H1 (cell line): ENCODE data around the gene MXRA7. TPM values are rescaled to one million over a fixed set of nuclear protein-coding genes. Genes with fewer than 3 reads are reported as not detected.

Experiments
- CTCF ChIA-PET: fragments of 300-600 bp; sonication (Branson Sonifier 250); formaldehyde crosslinking; loops from one replicate; lab custom pipeline; 2021; ENCODE audit not compliant: partially characterized antibody; lab: Charles Lee
- POLR2A ChIA-PET: fragments of 300-600 bp; sonication (Branson Sonifier 250); formaldehyde crosslinking; loops from one replicate; lab custom pipeline; 2021; ENCODE audit warnings: inconsistent platforms; ENCODE audit not compliant: partially characterized antibody; lab: Charles Lee
- DNase-seq, 2 experiments: peaks; one replicate each; pipeline versions ENCODE4 v3.0.0 to v3.0.0-alpha.2; 2010 to 2022; ENCODE audit warnings: low spot score in 2 of 2, low read depth in 1 of 2, mixed read lengths in 1 of 2
- FAIRE-seq: peaks from 2 replicates; lab custom pipeline; 2011; peaks lifted over from hg19 to GRCh38; lab: Jason Lieb, UNC
- H2AFZ ChIP-seq: 2 replicates; pipeline ENCODE4 v1.8.1; 2012; ENCODE audit warnings: low read length, inconsistent platforms
- H2AK5ac ChIP-seq: 2 replicates; pipeline ENCODE4 v1.6.1; 2013; ENCODE audit warnings: low read depth, low read length
- H2BK120ac ChIP-seq: replicated peaks from 2 replicates; pipeline ENCODE3; 2013; ENCODE audit warnings: low read depth, low read length, inconsistent platforms
- H2BK12ac ChIP-seq: 2 replicates; pipeline ENCODE4 v1.6.1; 2013; ENCODE audit warnings: low read depth, low read length
- H2BK15ac ChIP-seq: 2 replicates; pipeline ENCODE4 v1.6.1; 2013; ENCODE audit warnings: low read length
- H2BK20ac ChIP-seq: 2 replicates; pipeline ENCODE4 v1.6.1; 2013; ENCODE audit warnings: low read length
- H2BK5ac ChIP-seq: 2 replicates; pipeline ENCODE4 v1.6.1; 2013; ENCODE audit warnings: low read depth, low read length
- H3K14ac ChIP-seq: 2 replicates; pipeline ENCODE4 v1.6.1; 2013; ENCODE audit warnings: inconsistent platforms; ENCODE audit not compliant: insufficient read length
- H3K18ac ChIP-seq: 2 replicates; pipeline ENCODE4 v1.6.1; 2013; ENCODE audit warnings: low read length; ENCODE audit errors: extremely low read depth
- H3K23ac ChIP-seq: 2 replicates; pipeline ENCODE4 v1.6.1; 2013; ENCODE audit warnings: inconsistent platforms; ENCODE audit not compliant: insufficient read length
- H3K23me2 ChIP-seq: 2 replicates; pipeline ENCODE4 v1.6.1; 2013; ENCODE audit warnings: low read depth, low read length
- H3K27ac ChIP-seq: 2 replicates; pipeline ENCODE4 v1.6.1; 2011; ENCODE audit warnings: low read depth, low read length, inconsistent platforms
- H3K27me3 ChIP-seq, 4 experiments: replicated peaks in 1 of 4; 1 replicate in 1 of 4; 2 replicates in 3 of 4; pipeline versions ENCODE4 v1.6.1 to v1.8.1; 2011 to 2013; ENCODE audit warnings: low read length in 3 of 4, mild to moderate bottlenecking in 3 of 4, inconsistent platforms in 2 of 4, mixed read lengths in 2 of 4, moderate library complexity in 1 of 4; ENCODE audit not compliant: control insufficient read depth in 3 of 4, insufficient read depth in 3 of 4; ENCODE audit errors: extremely low read depth in 1 of 4
- H3K36me3 ChIP-seq, 4 experiments: 2 replicates each; pipeline versions ENCODE4 v1.6.1 to v1.8.1; 2011 to 2013; ENCODE audit warnings: mild to moderate bottlenecking in 4 of 4, low read length in 3 of 4, moderate library complexity in 2 of 4, control low read depth in 1 of 4, inconsistent platforms in 1 of 4; ENCODE audit not compliant: insufficient read depth in 4 of 4, control insufficient read depth in 2 of 4
- H3K4ac ChIP-seq: replicated peaks from 2 replicates; pipeline ENCODE3; 2013; ENCODE audit warnings: low read length, low read depth, mixed read lengths, inconsistent platforms; ENCODE audit not compliant: insufficient read length
- H3K4me1 ChIP-seq, 4 experiments: replicated peaks in 1 of 4; 1 replicate in 1 of 4; 2 replicates in 3 of 4; pipeline versions ENCODE4 v1.6.1 to v1.8.1; 2011 to 2013; ENCODE audit warnings: low read length in 3 of 4, inconsistent platforms in 2 of 4, mixed read lengths in 1 of 4; ENCODE audit not compliant: insufficient read depth in 4 of 4, control insufficient read depth in 3 of 4
- H3K4me2 ChIP-seq, 2 experiments: 2 replicates each; pipeline versions ENCODE4 v1.6.1 to v1.8.1; 2011 to 2013; ENCODE audit warnings: low read depth in 2 of 2, low read length in 2 of 2, control low read depth in 1 of 2, inconsistent platforms in 1 of 2, mild to moderate bottlenecking in 1 of 2; ENCODE audit not compliant: insufficient read depth in 1 of 2
- H3K4me3 ChIP-seq, 4 experiments: fragments of 200-600, 300-600 bp in 1 of 4; sonication (generic), shearing (Covaris generic), sonication (Bioruptor Twin) in 1 of 4; 2 replicates each; pipeline versions ENCODE4 v1.5.1 to v1.8.1; 2011 to 2016; ENCODE audit warnings: low read length in 4 of 4, low read depth in 3 of 4, control low read depth in 2 of 4, inconsistent platforms in 2 of 4, mild to moderate bottlenecking in 2 of 4, mixed read lengths in 1 of 4, moderate library complexity in 1 of 4; ENCODE audit not compliant: insufficient read depth in 2 of 4; ENCODE audit errors: extremely low read depth in 1 of 4
- H3K56ac ChIP-seq: replicated peaks from 2 replicates; pipeline ENCODE3; 2013; ENCODE audit warnings: low read depth, mild to moderate bottlenecking, mixed read lengths, low read length, inconsistent platforms; ENCODE audit not compliant: insufficient read length
- H3K79me1 ChIP-seq: 2 replicates; pipeline ENCODE4 v1.6.1; 2013; ENCODE audit warnings: low read depth, low read length, control low read depth
- H3K79me2 ChIP-seq, 2 experiments: 2 replicates each; pipeline versions ENCODE4 v1.6.1 to v1.8.1; 2012 to 2013; ENCODE audit warnings: low read length in 2 of 2, mild to moderate bottlenecking in 2 of 2, inconsistent platforms in 1 of 2; ENCODE audit not compliant: insufficient read depth in 2 of 2, control insufficient read depth in 1 of 2
- H3K9ac ChIP-seq, 4 experiments: replicated peaks in 1 of 4; 1 replicate in 1 of 4; 2 replicates in 3 of 4; pipeline versions ENCODE4 v1.6.1 to v1.8.1; 2011 to 2013; ENCODE audit warnings: low read depth in 3 of 4, low read length in 3 of 4, control low read depth in 2 of 4, mild to moderate bottlenecking in 2 of 4, moderate library complexity in 2 of 4, inconsistent platforms in 1 of 4; ENCODE audit errors: extremely low read depth in 1 of 4
- H3K9me3 ChIP-seq, 2 experiments: 2 replicates each; pipeline versions ENCODE4 v1.6.1 to v1.8.1; 2012 to 2013; ENCODE audit warnings: mild to moderate bottlenecking in 2 of 2, moderate library complexity in 2 of 2, control low read depth in 1 of 2, inconsistent platforms in 1 of 2, low read depth in 1 of 2, low read length in 1 of 2, mixed read lengths in 1 of 2; ENCODE audit not compliant: insufficient read depth in 2 of 2
- H4K20me1 ChIP-seq, 2 experiments: replicated peaks in 1 of 2; 2 replicates each; pipeline versions ENCODE3 to v1.8.1; 2011 to 2013; ENCODE audit warnings: inconsistent platforms in 2 of 2, low read length in 2 of 2, mild to moderate bottlenecking in 1 of 2; ENCODE audit not compliant: insufficient read depth in 2 of 2, control insufficient read depth in 1 of 2
- H4K5ac ChIP-seq: 2 replicates; pipeline ENCODE4 v1.6.1; 2013; ENCODE audit warnings: low read length, low read depth, mixed read lengths, inconsistent platforms; ENCODE audit not compliant: insufficient read length
- H4K8ac ChIP-seq: 2 replicates; pipeline ENCODE4 v1.8.0; 2013; ENCODE audit warnings: mild to moderate bottlenecking, moderate library complexity, low read length, inconsistent platforms; ENCODE audit not compliant: insufficient read depth; ENCODE audit errors: extremely low read depth
- H4K91ac ChIP-seq: replicated peaks from 2 replicates; pipeline ENCODE3; 2013; ENCODE audit warnings: low read length, mixed read lengths, inconsistent platforms; ENCODE audit not compliant: insufficient read length
- GTF2F1 ChIP-seq: IDR thresholded peaks from 2 replicates; pipeline ENCODE4 v1.6.1; 2012; ENCODE audit warnings: low read depth, low read length, improper control_type of control experiment, borderline replicate concordance
- JUN ChIP-seq: IDR thresholded peaks from 2 replicates; pipeline ENCODE4 v1.6.1; 2011; ENCODE audit warnings: low read depth, mild to moderate bottlenecking, improper control_type of control experiment, low read length
- POLR2A ChIP-seq, 2 experiments: IDR thresholded peaks; 1 replicate in 1 of 2; 2 replicates in 1 of 2; pipeline ENCODE4 v1.6.1; 2011; ENCODE audit warnings: low read depth in 2 of 2, low read length in 2 of 2, mild to moderate bottlenecking in 2 of 2; ENCODE audit errors: control extremely low read depth in 1 of 2
- POLR2AphosphoS5 ChIP-seq: IDR thresholded peaks from 2 replicates; pipeline ENCODE4 v1.6.1; 2011; ENCODE audit warnings: low read depth, low read length
- SP1 ChIP-seq: IDR thresholded peaks from 2 replicates; pipeline ENCODE4 v1.6.1; 2011; ENCODE audit warnings: low read depth, low read length
- TAF7 ChIP-seq: optimal IDR thresholded peaks from 2 replicates; pipeline ENCODE3; 2011; ENCODE audit warnings: low read depth, mild to moderate bottlenecking, inconsistent platforms, low read length, moderate library complexity, borderline replicate concordance
- WGBS, 2 experiments: shearing (Covaris generic) in 1 of 2; methylation state at CpG; one replicate each; pipeline versions ENCODE4 v1.1.6 to v1.1.7; 2013 to 2015; ENCODE audit warnings: low lambda C conversion rate in 2 of 2, mixed read lengths in 2 of 2, inconsistent platforms in 1 of 2, low coverage in 1 of 2, missing lambda C conversion rate in 1 of 2; ENCODE audit not compliant: insufficient replicate concordance in 2 of 2, insufficient coverage in 1 of 2, insufficient read length in 1 of 2; ENCODE audit errors: extremely low coverage in 1 of 2, missing lambda C conversion rate in 1 of 2; 5-methylcytosine and 5-hydroxymethylcytosine counted together
- polyA plus RNA-seq, 7 experiments: library from polyadenylated mRNA; depleted of rRNA in 3 of 7; stranded (reverse) in 5 of 7; unstranded in 2 of 7; fragments of >200 nt in 5 of 7; fragments of 200-250 nt in 2 of 7; gene quantifications; 1 replicate in 5 of 7; 2 replicates in 1 of 7; 4 replicates in 1 of 7; pipeline versions ENCODE4 v1.2.1 to v1.2.3, GENCODE V29; 2011 to 2013; ENCODE audit warnings: missing spikeins in 2 of 7, mixed read lengths in 2 of 7
- total RNA-seq: library from RNA; stranded (reverse); fragmentation: NEBNext Ultra II Directional; extraction: Animal tissue kit (Norgen Biotek cat#: 25700); gene quantifications from 2 replicates; pipeline ENCODE4 v1.2.1, GENCODE V29; 2021
- TF ChIP-seq, protein P1 (sequence below), 3 experiments: IDR thresholded peaks; 1 replicate in 2 of 3; 2 replicates in 1 of 3; pipeline versions ENCODE4 v1.5.1 to v1.6.1; 2011; ENCODE audit warnings: low read length in 3 of 3, mild to moderate bottlenecking in 3 of 3, inconsistent platforms in 2 of 3, low read depth in 1 of 3, moderate library complexity in 1 of 3; ENCODE audit not compliant: insufficient read depth in 1 of 3; ENCODE audit errors: control extremely low read depth in 1 of 3

Gene MXRA7
- total and polyA plus RNA-seq, 2 of the 8 experiments (the other 6 are each of a cell fraction or from before 2014, with no cell fraction given) = 17.8 to 26.6 TPM

DNA sequence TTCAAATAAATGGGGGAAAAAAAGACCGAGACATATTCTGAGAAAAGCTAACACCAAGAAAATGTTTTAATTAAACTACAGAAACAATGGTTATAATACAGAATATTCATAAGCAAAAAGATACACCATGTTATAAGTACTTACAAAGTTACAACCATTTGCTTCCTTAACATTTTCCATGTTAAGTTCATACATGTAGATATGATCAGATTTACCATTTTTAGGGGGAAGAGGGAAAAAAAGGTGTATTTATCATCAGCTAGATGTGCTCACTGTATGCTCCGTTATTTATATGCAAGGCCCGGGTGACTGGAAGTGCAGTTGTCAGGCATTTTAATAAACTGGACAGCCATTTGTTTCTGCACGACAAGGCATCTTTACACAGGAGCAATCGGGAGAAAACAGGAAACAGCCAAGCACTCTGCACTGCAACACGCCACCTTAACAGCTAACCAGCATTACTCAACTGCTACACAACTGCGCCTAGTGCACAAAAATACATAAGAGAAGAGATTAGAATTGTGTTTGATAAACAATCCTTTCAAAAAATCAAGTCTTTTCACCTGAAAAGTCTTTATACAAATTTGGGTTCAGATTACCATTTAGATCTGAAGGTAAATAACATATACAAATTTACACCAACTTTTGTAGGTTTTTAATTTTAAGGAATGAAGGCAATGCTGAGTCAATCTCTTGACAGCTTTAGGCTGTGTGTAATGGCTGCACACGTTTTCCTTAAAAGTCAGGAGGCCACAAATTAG is 23.5 kb upstream of the MXRA7 start:
- H3K9me3 ChIP-seq = no peaks in the 10 kb centered on the region
- no peak overlapping the region for H3K4ac ChIP-seq
- TF ChIP-seq GTF2F1 (no peak), POLR2A (IDR thresholded peaks at IDR 0.05; ENCODE audit: control extremely low read depth in 1 of 2, low read depth in 2 of 2, low read length in 2 of 2) (peak; percentile 33 to 55), SP1 (peak; percentile 47; the same call in 1 of the 2 replicates), TAF7 (no peak), POLR2AphosphoS5 (peak; percentile 72; the same call in 1 of the 2 replicates), JUN (no peak)
- TF ChIP-seq, protein P1, sequence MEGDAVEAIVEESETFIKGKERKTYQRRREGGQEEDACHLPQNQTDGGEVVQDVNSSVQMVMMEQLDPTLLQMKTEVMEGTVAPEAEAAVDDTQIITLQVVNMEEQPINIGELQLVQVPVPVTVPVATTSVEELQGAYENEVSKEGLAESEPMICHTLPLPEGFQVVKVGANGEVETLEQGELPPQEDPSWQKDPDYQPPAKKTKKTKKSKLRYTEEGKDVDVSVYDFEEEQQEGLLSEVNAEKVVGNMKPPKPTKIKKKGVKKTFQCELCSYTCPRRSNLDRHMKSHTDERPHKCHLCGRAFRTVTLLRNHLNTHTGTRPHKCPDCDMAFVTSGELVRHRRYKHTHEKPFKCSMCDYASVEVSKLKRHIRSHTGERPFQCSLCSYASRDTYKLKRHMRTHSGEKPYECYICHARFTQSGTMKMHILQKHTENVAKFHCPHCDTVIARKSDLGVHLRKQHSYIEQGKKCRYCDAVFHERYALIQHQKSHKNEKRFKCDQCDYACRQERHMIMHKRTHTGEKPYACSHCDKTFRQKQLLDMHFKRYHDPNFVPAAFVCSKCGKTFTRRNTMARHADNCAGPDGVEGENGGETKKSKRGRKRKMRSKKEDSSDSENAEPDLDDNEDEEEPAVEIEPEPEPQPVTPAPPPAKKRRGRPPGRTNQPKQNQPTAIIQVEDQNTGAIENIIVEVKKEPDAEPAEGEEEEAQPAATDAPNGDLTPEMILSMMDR (IDR thresholded peaks at IDR 0.05; ENCODE audit: control extremely low read depth in 1 of 3, insufficient read depth in 1 of 3, low read depth in 1 of 3, low read length in 3 of 3) = no peak
- peaks cover 3 to 12% (median 7%) of the 10 kb centered on the region in 4 experiments; a peak in 6 of 7 replicates for H3K4me1 ChIP-seq
- H2BK12ac ChIP-seq = no peak overlapping the region
- H3K4me3 ChIP-seq = peak overlapping the region; percentile 88 to 100 (median 98); a peak in 6 of 8 replicates
- H2BK15ac ChIP-seq = no peak overlapping the region
- no peak overlapping the region for H3K27ac ChIP-seq
- peaks cover 17 to 51% (median 36%) of the 10 kb centered on the region in 4 experiments for H3K36me3 ChIP-seq
- ChIA-PET CTCF (interaction anchor here (0.6 to 1.8 kb wide), 3 partner anchors 18 to 155 kb away, joined by 3 to 6 read pairs (median 3); no protein-coding TSS in a partner anchor), POLR2A (interaction anchor here (0.8 to 9.2 kb wide), 11 partner anchors 8 to 333 kb away, joined by 3 to 181 read pairs (median 5); partner anchors contain the start of genes JMJD6 and METTL23)
- no peak overlapping the region for H2AK5ac ChIP-seq
- H3K23ac ChIP-seq = no peak overlapping the region
- H3K79me2 ChIP-seq = peaks cover 16 to 63% of the 10 kb centered on the region in 2 experiments
- H2BK20ac ChIP-seq = no peak overlapping the region
- H3K56ac ChIP-seq = no peak overlapping the region
- peak overlapping the region; percentile 72 to 88 for H3K4me2 ChIP-seq
- 79% methylated on average over 8 of the region's 8 CpGs; no CpG with 5 or more reads in 1 of the 2 experiments for WGBS, 2 experiments
- peak overlapping the region; percentile 73; the same call in 1 of the 2 replicates for H4K8ac ChIP-seq
- H4K5ac ChIP-seq = no peak overlapping the region
- no peak overlapping the region for H3K18ac ChIP-seq
- H2BK120ac ChIP-seq = no peak overlapping the region
- H3K14ac ChIP-seq = no peak overlapping the region
- H4K20me1 ChIP-seq = peaks cover 17% of the 10 kb centered on the region in 2 experiments
- peaks cover 4% of the 10 kb centered on the region; the same call in 1 of the 2 replicates for H3K79me1 ChIP-seq
- H3K27me3 ChIP-seq = no peaks in the 10 kb centered on the region
- FAIRE-seq (no peak), DNase-seq (no peak)
- H2BK5ac ChIP-seq = no peak overlapping the region
- no peak overlapping the region for H3K9ac ChIP-seq
- peaks cover 9% of the 10 kb centered on the region; the same call in 1 of the 2 replicates for H3K23me2 ChIP-seq
- H2AFZ ChIP-seq = no peak overlapping the region
- H4K91ac ChIP-seq = no peak overlapping the region
